Stromal cell of bone marrow (primary cell): Measurements from ENCODE around the gene TCERG1L.

ENCODE experiments used
- DNase-seq: peaks from one replicate; pipeline ENCODE4 v3.0.0-alpha.2; 2012; ENCODE audit warnings: low read depth

The TCERG1L gene

DNA sequence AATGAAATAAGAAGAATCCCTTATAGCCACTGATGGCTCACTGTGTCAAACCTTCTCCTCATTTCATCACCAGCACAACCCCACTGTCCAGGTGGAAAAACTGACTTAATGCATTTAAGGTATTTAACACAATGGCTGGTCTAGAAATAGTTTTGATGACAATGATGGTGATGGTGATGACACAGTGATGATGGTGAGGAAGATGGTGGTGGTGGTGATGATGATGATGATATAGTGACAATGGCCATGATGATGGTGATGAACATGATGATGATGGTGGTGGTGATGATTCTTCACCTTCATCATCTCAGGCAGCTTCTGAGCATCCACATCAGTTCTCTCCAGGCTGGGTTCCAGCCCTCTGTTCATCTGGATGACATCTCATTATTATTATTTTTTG lies 186.6 kb downstream of the TCERG1L start:
- DNase-seq = no peak

DNA sequence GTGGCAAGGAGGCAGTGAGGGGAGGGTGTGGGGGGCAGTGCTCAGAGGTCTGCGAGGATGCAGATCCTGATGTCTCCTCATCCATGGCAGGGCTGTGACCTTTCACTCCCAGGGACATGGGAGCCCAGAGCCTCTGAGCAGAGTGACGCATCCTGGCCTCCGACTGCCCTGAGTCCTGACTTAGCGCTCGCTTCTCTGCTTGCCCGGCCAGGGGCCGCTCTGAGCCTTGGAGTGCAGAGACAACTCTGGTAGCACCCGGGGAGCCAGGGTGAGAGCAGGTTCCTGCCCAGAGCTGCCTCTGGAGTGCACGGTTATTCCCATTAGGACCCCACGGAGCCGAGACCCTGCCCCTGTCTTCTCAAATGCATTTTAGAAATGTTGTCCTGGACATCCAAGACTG lies 188.0 kb downstream of the TCERG1L start:
- DNase-seq = no peak

DNA sequence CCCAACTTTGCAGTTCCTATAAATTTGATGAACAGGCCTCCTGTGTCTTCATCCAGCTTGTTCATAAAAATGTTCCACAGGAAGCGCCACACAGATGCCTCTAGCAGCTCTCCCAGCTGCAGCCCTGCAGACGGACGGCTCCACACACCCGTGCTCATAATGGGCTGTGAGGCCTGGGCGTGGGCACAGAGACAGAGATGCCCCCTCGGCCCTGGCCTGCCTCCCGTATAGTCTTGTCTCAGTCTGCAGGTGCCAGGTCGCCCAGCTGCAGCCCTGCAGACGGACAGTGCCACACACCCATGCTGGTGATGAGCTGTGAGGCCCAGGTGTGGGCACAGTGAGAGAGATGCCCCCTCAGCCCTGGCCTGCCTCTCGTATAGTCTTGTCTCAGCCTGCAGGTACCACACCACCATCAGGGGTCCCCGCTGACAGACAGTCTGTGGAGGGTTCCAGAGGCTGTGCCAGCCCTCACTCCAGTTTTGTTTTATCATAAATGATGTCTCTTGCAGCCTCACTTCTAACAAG lies 189.9 kb downstream of the TCERG1L start:
- no peak for DNase-seq

GRCh38 chr10:131119626-131120355 lies 191.7 kb downstream of the TCERG1L start:
- DNase-seq = no peak

GRCh38 chr10:131117416-131118212 lies 193.9 kb downstream of the TCERG1L start:
- DNase-seq = no peak

DNA sequence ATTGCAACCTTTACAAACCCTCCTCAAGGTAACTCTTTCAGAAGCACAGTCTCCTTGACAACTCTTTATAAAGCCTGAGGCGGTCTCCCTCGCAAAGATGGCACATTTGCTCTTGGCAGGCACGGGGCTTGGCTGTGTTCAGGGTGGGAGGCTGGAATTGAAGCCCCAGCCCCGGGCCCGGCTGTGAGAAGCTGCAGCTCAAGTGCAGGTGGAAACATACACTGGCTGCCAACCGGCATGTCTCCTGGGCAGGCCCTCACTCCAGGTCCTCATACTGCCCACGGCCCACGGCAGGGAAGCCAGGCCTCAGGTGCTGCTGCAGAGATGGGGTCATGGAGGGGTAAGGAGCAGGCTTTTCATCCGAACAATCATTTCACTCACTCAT lies 194.5 kb downstream of the TCERG1L start:
- no peak for DNase-seq

DNA sequence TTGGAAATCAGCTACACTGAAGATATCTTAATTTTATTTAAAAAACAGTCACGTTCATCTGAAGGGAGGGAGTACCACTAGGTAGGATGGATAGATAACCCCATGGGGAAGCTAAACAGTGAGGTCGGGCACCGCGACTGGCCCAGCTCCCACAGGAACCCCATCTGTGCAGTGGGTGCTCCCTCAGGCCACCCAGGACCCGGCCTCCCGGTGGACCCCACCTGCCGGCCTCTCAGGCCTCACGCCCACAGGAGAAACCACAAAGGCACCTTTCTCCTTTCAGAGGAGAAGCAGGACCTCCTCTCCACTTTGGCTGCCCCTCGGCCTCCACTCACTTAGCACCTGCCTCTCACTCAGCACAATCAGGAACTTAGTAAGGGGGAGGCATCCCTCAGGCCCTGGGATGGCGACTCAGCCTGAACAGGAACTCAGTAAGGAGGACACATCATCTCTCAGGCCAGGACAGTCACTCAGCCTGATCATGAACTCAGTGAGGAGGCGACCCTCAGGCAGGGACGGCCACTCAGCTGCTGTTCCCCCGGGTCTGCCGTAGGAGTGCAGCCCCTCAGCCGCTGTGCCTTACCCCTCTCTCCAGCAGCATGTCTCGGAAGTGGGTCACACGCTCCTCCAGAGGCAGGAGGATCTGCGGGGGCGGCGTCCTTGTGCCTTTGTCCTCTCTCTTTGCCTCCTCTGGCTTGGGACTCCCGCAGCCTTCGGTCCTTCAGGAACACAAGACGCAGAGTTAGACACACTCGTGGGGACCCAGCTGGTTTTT lies 195.1 kb downstream of the TCERG1L start:
- DNase-seq = no peak

GRCh38 chr10:131115801-131116200 lies 195.7 kb downstream of the TCERG1L start:
- no peak for DNase-seq

GRCh38 chr10:131115321-131115720 lies 196.2 kb downstream of the TCERG1L start:
- no peak for DNase-seq

DNA sequence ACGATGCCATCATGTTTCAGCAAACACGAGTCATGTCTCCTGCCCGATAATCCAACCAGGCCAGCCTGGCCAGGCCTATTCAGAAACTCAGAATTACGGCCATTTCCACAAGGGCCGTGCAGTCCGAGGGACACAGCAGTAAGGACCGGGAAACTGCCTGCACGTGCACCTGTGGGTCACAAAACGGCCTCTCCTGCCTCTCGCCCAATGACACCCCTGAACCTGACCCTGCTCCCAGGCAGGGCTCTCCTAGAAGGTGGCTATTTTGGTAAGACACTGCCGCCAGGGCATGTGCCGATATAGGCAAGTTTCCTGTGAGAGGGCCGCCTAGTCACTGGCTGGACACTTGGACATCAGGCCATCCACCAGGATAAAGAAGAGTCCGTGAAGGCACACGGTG lies 196.7 kb downstream of the TCERG1L start:
- DNase-seq = no peak

DNA sequence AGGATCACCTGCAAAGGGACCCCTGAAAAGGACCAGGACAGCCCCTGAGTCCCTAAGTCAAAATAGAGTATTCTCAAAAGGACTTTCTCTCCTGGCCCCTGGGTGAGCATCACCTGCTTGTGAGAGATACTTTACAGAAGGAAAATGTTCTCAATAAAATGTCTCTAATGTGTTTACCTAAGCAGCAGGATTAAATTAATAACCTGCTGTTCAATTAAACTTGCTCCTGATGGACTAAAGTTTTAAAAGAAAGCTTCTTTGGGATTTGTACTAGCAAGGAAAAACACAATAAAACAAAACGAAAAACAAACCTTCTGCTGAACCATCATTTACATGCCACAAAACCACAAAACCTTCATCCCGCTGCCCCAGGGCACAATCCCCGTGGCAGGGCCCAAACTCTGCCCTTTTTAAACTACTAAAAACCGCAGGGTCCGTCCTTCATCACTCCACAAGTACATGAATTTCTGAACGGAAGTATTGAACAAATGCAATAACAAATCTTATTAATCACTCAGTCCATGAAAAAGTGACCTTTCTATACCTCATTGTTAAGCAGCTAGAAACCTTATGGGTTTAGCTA lies 197.7 kb downstream of the TCERG1L start:
- no peak for DNase-seq

DNA sequence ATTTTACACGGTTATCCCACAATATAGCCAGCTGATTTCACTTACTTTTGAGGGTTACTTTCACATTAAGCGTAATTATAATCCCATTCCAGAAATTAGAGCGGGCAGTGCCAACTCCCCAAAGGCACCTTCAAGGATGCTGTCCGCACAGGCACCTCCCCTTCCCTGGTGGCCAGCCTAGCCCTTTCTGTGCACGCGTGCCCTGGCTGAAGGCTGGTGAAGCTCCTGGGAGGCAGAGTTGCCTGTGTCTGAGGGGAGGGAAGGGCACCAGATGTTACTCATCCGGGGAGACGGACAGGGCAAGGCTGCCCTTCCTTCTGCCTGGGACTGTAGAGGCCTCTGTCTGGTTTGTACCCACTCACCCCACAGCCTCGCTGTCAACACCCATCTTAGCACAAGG lies 198.4 kb downstream of the TCERG1L start:
- DNase-seq = no peak

- DNase-seq = no peak
These were observed 198.8 kb downstream of the TCERG1L start for GRCh38 chr10:131112691-131113090.

- no peak for DNase-seq
These were observed 199.9 kb downstream of the TCERG1L start for GRCh38 chr10:131111471-131112080.

DNA sequence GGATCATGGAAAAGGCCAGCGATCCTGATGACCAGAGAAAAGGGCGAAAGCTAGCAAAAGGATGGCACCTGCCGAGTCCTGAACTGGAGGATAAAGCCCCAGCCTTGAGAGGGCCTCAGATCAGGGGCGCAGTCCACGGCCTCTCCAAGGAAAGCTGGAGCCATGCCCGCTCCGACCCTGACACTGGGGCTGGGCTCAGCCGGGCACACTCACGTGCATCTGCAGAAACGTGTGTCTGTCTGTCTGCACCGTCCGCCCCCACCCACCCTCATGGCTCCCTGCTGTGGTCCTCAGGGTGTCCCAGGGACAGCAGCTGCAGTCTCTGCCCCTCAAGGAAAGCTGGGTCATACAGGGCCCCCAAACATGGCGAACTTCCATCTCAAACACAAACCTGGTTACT lies 200.5 kb downstream of the TCERG1L start:
- DNase-seq = no peak

DNA sequence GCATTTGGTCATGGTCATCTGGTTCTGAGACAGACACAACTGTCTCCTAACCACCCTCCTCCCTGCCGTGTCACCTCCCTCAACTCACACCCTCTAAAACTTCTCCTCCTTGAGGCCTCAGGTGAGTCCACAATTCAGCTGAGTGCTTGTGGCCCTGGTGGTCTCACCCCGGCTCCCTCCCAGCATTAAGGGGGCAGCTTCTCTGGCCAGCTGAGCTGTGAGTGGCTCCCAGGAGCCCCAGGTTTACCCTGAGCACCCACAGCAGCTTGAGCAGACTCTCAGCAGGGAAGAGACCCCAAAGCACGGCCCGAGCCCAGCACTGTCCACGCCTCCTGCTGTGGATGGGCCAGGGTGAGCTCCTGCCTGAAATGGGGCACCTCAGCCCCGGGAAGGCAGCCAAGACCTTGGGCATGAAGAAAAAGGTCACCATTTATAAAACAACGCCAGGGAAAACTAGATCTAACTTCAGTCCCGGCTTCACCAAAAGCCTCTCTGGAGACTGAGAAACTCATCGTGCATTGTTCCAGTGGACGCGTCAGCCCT lies 201.2 kb downstream of the TCERG1L start:
- no peak for DNase-seq

DNA sequence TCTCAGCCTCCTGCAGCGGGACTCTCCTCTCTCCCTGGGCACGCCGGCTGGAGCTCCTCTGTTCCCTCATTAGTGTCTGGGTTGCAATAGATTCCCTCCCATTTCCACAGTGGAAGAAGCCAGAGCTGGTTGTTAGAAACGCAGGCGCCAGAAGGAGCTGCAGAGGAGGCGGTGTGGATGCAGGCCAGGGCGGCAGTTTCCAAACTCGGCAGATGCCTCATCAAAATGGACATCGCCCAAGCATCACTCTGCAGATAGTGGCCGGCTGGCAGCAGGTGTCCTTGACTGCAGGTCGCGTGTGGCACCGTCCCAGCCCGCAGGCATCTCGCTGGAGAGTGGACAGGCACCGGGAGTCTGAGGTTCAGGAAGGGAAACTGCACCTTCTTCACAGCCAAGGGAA lies 201.8 kb downstream of the TCERG1L start:
- DNase-seq = no peak

DNA sequence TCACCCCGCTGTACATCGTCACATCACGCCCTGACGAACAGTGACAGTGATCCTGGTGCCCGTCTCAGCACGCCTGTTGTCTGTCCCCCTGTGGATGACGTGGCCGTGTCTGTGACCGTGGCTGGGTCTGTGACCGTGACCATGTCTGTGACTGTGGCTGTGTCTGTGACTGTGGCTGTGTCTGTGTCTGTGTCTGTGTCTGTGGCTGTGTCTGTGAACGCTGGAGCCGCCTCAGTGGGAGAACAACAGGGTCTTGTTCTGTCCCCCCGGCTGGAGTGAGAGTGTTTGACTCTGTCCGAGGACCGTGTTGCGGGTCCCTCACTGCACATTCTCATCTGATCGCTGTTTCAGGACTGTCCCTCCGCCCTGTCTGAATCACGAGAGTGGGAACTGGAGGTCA lies 202.2 kb downstream of the TCERG1L start:
- no peak for DNase-seq

- no peak for DNase-seq
These were observed 203.6 kb downstream of the TCERG1L start for GRCh38 chr10:131107970-131108369.

- no peak for DNase-seq
These were observed 208.8 kb downstream of the TCERG1L start for GRCh38 chr10:131102676-131103075.

DNA sequence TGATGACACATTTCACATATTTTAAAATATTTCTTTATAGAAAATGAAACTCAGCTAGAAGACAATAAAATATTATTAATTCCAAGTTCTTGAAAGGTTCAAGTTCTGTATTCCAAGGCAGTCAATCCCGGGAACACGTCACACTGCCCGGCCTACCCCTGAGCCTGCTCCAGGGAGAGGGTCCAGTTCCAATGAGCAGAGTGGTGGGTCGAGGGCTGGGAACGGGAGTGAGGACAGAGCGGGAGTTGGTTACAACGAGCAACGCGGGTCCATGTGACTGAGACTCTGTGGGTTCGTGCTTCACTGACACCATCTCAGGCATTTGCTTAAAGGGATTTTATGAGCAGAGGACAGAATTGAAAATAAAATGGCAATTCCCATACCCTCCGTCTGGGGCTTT lies 209.4 kb downstream of the TCERG1L start:
- DNase-seq = no peak
